Measurements from ENCODE around the gene C16orf92. TPM values are rescaled to one million over a fixed set of nuclear protein-coding genes. Genes with fewer than 3 reads are reported as not detected.
"Not testable (repeated sequence)": the region's sequence is repeated elsewhere in the genome, so short reads cannot be mapped to it uniquely, and the experiment has no call there.

C16orf92 gene
- total RNA-seq, 2 experiments from 2014 or later: not detected

DNA sequence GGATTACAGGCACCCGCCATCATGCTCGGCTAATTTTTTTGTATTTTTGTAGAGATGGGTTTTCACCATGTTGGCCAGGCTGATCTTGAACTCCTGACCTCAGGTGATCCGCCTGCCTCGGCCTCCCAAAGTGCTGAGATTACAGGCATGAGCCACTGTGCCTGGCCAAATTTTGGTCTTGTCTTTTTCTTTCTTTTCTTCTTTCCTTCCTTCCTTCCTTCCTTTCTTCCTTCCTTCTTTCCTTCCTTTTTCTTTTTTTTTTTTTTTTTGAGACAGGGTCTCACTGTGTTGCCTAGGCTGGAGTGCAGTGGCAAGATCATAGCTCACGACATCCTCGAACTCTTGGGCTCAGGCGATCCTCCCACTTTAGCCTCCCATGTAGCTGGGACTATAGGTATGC, 7.5 kb upstream of the C16orf92 start:
- H3K36me3 ChIP-seq (ENCODE audit: insufficient read depth, low read length); H3K27ac ChIP-seq (ENCODE audit: low read depth in 1 of 2, low read length in 2 of 2); H3K27ac Mint-ChIP-seq; H3K4me3 ChIP-seq (ENCODE audit: low read length); H3K9me3 ChIP-seq (ENCODE audit: control insufficient read depth in 1 of 2, insufficient read depth in 1 of 2, low read length in 2 of 2); POLR2A ChIA-PET; H3K36me3 Mint-ChIP-seq (ENCODE audit: low read depth); H3K4me3 Mint-ChIP-seq; H3K4me1 Mint-ChIP-seq (ENCODE audit: low read depth); DNase-seq; H3K9me3 Mint-ChIP-seq; ATAC-seq (ENCODE audit: poor library complexity); intact Hi-C loops (cut with DNase I, micrococcal nuclease): not testable (repeated sequence)
- peaks cover 11% of the 10 kb centered on the region for H3K4me1 ChIP-seq (ENCODE audit: insufficient read depth, low read length)
- CTCF ChIA-PET: interaction anchor here (1.1 kb wide), 1 partner anchor 10 kb away, joined by 3 read pairs; no protein-coding TSS in a partner anchor
- peaks cover 13% of the 10 kb centered on the region for H3K27me3 Mint-ChIP-seq
- peaks cover 10 to 12% of the 10 kb centered on the region in 2 experiments for H3K27me3 ChIP-seq (ENCODE audit: control insufficient read depth in 1 of 2, insufficient read depth in 2 of 2, low read length in 2 of 2)

DNA sequence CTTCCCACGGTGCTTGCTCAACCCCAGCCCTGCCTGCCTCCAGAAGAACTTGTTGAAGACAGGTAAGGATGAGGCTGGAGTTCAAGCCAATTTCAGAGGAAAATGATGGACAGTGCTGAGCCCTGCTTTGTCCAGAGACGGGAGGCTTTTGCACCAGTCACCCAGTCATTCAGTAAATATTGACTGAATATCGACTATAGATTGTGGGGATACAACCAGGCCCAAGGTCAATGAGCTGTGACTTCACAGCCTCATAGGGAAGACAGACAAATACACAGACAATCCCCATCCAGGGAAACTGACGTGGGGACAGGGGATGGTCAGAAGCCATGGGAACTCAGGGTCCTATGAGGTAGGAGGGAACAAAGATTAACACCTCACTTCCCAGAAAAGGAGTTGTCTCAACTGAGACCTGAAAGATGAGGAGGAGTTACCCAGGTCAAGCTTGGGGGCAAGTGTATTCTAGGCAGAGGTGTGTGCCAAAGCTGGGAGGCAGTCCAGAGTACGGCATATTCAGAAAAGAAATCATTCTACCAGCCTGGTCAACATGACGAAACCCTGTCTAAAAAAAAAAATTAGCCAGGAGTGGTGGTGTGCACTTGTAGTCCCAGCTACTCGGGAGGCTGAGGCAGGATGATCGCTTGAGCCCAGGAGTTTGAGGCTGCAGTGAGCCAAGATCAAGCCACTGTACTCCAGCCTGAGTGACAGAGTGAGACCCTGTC, 6.3 kb upstream of the C16orf92 start:
- Mint-ChIP-seq H3K27me3 (peaks cover 10% of the 10 kb centered on the region), H3K4me3 (no peak overlapping the region), H3K9me3 (no peaks in the 10 kb centered on the region), H3K36me3 (ENCODE audit: low read depth) (no peaks in the 10 kb centered on the region), H3K27ac (no peak overlapping the region), H3K4me1 (ENCODE audit: low read depth) (peaks cover 16% of the 10 kb centered on the region)
- no peaks in the 10 kb centered on the region for H3K36me3 ChIP-seq (ENCODE audit: insufficient read depth, low read length)
- ATAC-seq (ENCODE audit: poor library complexity) (no peak), DNase-seq (no peak)
- peaks cover 15% of the 10 kb centered on the region for H3K4me1 ChIP-seq (ENCODE audit: insufficient read depth, low read length)
- intact Hi-C loops (cut with DNase I, micrococcal nuclease): no loop called here
- H3K9me3 ChIP-seq (ENCODE audit: control insufficient read depth in 1 of 2, insufficient read depth in 1 of 2, low read length in 2 of 2): peaks cover 0 to 6% of the 10 kb centered on the region in 2 experiments
- TF ChIP-seq, protein P1, sequence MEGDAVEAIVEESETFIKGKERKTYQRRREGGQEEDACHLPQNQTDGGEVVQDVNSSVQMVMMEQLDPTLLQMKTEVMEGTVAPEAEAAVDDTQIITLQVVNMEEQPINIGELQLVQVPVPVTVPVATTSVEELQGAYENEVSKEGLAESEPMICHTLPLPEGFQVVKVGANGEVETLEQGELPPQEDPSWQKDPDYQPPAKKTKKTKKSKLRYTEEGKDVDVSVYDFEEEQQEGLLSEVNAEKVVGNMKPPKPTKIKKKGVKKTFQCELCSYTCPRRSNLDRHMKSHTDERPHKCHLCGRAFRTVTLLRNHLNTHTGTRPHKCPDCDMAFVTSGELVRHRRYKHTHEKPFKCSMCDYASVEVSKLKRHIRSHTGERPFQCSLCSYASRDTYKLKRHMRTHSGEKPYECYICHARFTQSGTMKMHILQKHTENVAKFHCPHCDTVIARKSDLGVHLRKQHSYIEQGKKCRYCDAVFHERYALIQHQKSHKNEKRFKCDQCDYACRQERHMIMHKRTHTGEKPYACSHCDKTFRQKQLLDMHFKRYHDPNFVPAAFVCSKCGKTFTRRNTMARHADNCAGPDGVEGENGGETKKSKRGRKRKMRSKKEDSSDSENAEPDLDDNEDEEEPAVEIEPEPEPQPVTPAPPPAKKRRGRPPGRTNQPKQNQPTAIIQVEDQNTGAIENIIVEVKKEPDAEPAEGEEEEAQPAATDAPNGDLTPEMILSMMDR (IDR thresholded peaks at IDR 0.05): no peak
- no peak overlapping the region for H3K27ac ChIP-seq (ENCODE audit: low read depth in 1 of 2, low read length in 2 of 2)
- ChIA-PET POLR2A (no interaction called here), CTCF (interaction anchor here (1.1 kb wide), 1 partner anchor 15 kb away, joined by 5 read pairs; no protein-coding TSS in a partner anchor)
- H3K27me3 ChIP-seq (ENCODE audit: control insufficient read depth in 1 of 2, insufficient read depth in 2 of 2, low read length in 2 of 2): peaks cover 5 to 6% of the 10 kb centered on the region in 2 experiments
- H3K4me3 ChIP-seq (ENCODE audit: low read length): no peak overlapping the region

DNA sequence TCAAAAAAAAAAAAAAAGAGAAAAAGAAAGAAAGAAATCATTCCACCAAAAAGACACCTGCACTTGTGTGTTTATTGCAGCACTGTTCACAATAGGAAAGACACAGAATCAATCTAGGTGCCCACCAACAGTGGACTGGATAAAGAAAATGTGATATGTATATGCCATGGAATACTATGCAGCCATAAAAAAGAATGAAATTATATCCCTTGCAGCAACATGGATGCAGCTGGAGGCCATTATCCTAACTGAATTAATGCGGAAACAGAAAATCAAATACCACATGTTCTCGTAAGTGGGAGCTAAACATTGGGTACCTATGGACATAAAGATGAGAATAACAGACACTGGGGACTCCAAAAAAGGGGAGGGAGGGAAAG, 5.7 kb upstream of the C16orf92 start:
- Mint-ChIP-seq H3K4me1 (ENCODE audit: low read depth) (peaks cover 12% of the 10 kb centered on the region), H3K36me3 (ENCODE audit: low read depth) (no peaks in the 10 kb centered on the region), H3K27ac (no peak overlapping the region), H3K9me3 (no peaks in the 10 kb centered on the region), H3K27me3 (peaks cover 4% of the 10 kb centered on the region), H3K4me3 (no peak overlapping the region)
- TF ChIP-seq, protein P1 (IDR thresholded peaks at IDR 0.05): no peak
- Histone ChIP-seq H3K36me3 (ENCODE audit: insufficient read depth, low read length) (no peaks in the 10 kb centered on the region), H3K4me3 (ENCODE audit: low read length) (no peak overlapping the region), H3K27ac (ENCODE audit: low read depth in 1 of 2, low read length in 2 of 2) (no peak overlapping the region), H3K27me3 (ENCODE audit: control insufficient read depth in 1 of 2, insufficient read depth in 2 of 2, low read length in 2 of 2) (peaks cover 0 to under 1% of the 10 kb centered on the region in 2 experiments), H3K4me1 (ENCODE audit: insufficient read depth, low read length) (peaks cover 13% of the 10 kb centered on the region), H3K9me3 (ENCODE audit: control insufficient read depth in 1 of 2, insufficient read depth in 1 of 2, low read length in 2 of 2) (peaks cover 0 to under 1% of the 10 kb centered on the region in 2 experiments)
- POLR2A ChIA-PET: no interaction called here
- no peak for DNase-seq
- ATAC-seq (ENCODE audit: poor library complexity): no peak
- CTCF ChIA-PET: interaction anchor here (1.1 kb wide), 1 partner anchor 15 kb away, joined by 5 read pairs; no protein-coding TSS in a partner anchor
- intact Hi-C loops (cut with DNase I, micrococcal nuclease): no loop called here

DNA sequence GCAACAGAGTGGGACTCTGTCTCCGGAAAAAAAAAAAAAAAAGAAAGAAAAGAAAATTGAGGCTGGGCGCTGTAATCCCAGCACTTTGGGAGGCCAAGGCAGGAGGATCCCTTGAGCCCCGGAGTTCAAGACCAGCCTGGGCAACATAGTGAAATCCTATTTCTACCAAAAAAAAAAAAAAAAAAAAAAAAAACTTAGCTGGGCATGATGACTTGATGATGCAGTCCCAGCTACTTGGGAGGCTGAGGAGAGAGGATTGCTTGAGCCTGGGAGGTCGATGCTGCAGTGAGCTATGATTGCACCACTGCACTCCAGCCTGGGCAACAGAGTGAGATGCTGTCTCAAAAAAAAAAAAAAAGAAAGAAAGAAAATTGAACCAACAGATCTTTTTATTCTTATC, 5.1 kb upstream of the C16orf92 start:
- ATAC-seq (ENCODE audit: poor library complexity); H3K27me3 ChIP-seq (ENCODE audit: control insufficient read depth in 1 of 2, insufficient read depth in 2 of 2, low read length in 2 of 2); H3K9me3 Mint-ChIP-seq; H3K27me3 Mint-ChIP-seq; H3K27ac ChIP-seq (ENCODE audit: low read depth in 1 of 2, low read length in 2 of 2); POLR2A ChIA-PET; H3K36me3 ChIP-seq (ENCODE audit: insufficient read depth, low read length); H3K27ac Mint-ChIP-seq; H3K4me3 ChIP-seq (ENCODE audit: low read length); DNase-seq; H3K4me3 Mint-ChIP-seq; intact Hi-C loops (cut with DNase I, micrococcal nuclease); H3K9me3 ChIP-seq (ENCODE audit: control insufficient read depth in 1 of 2, insufficient read depth in 1 of 2, low read length in 2 of 2); H3K36me3 Mint-ChIP-seq (ENCODE audit: low read depth): not testable (repeated sequence)
- H3K4me1 ChIP-seq (ENCODE audit: insufficient read depth, low read length): peaks cover 13% of the 10 kb centered on the region
- peaks cover 12% of the 10 kb centered on the region for H3K4me1 Mint-ChIP-seq (ENCODE audit: low read depth)
- CTCF ChIA-PET: interaction anchor here (1.0 to 1.1 kb wide), 2 partner anchors 14 to 326 kb away, joined by 3 to 5 read pairs; no protein-coding TSS in a partner anchor
